ENCODE measurements around the gene FSTL3. TPM values are rescaled to one million over a fixed set of nuclear protein-coding genes. Genes with fewer than 3 reads are reported as not detected.

FSTL3 gene
- total and polyA plus RNA-seq, 10 of the 15 experiments (the other 5 are each of a cell fraction or from before 2014, with no cell fraction given): 0.42 to 13.5 (median 3.6) TPM

DNA sequence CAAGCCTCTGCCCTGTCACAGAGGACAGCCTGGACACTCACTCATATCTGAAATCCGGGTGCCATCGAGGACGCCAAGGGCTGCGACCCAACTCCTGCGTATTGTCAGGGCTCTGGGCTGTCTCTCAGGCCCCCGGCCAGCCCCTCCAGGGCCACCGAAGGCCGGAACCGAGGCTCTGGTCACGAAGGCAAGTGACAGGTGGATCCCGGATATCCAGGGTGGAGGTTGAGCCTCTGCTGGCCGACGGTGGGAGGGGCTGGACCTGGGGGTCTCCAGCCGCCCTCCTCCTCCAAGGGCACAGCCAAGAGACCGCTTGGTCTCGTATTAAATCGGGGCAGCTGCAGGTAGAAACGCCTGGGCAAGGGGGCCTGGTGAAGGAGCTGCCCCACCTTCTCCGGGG is 18.6 kb upstream of the FSTL3 start (continued):
- TF ChIP-seq ZNF687 (IDR thresholded peaks at IDR 0.05) (no peak), USF2 (IDR thresholded peaks at IDR 0.05; ENCODE audit: borderline replicate concordance, low read depth, low read length) (no peak), RB1 (IDR thresholded peaks at IDR 0.05; ENCODE audit: borderline replicate concordance) (no peak), ZNF274 (IDR thresholded peaks at IDR 0.05; ENCODE audit: insufficient read depth, insufficient read length) (no peak), POLR2A (IDR thresholded peaks at IDR 0.05; ENCODE audit: low read depth, low read length) (no peak), CBX5 (IDR thresholded peaks at IDR 0.05; ENCODE audit: low read depth) (no peak), SMC3 (IDR thresholded peaks at IDR 0.05; ENCODE audit: borderline replicate concordance, low read length) (no peak)

GRCh38 chr19:658059-658839 is 17.9 kb upstream of the FSTL3 start:
- no peak overlapping the region for H3K9ac ChIP-seq (ENCODE audit: control insufficient read depth, insufficient read depth, low read length)
- no TSS peak for BruUV-seq (replicated peaks)
- intact Hi-C loops (cut with micrococcal nuclease; ENCODE audit: unreplicated experiment): no loop called here
- H3K27me3 ChIP-seq (replicated peaks in 1 of 2; ENCODE audit: control insufficient read depth in 2 of 2, insufficient read depth in 2 of 2, low read length in 1 of 2): no peaks in the 10 kb centered on the region
- H4K20me1 ChIP-seq (ENCODE audit: control insufficient read depth, insufficient read depth): peaks cover 20% of the 10 kb centered on the region
- WGBS (ENCODE audit: insufficient coverage, insufficient replicate concordance, low lambda C conversion rate, missing lambda C conversion rate): 78% methylated on average over 28 of the region's 33 CpGs
- ChIA-PET SMC1A (ENCODE audit: uncharacterized antibody, unreplicated experiment) (no interaction called here), CTCF (no interaction called here), POLR2A (no interaction called here), RAD21 (ENCODE audit: unreplicated experiment) (no interaction called here)
- peaks cover 10% of the 10 kb centered on the region; the same call in 1 of the 2 replicates for H3K4me1 ChIP-seq (ENCODE audit: control insufficient read depth, insufficient read depth, low read length)
- no peaks in the 10 kb centered on the region for H3K9me3 ChIP-seq (replicated peaks; ENCODE audit: control insufficient read depth, insufficient read depth, low read length)
- H2AFZ ChIP-seq (ENCODE audit: control insufficient read depth, low read depth, low read length): no peak overlapping the region
- in situ Hi-C loops (cut with MboI): no loop called here
- H3K27ac ChIP-seq (ENCODE audit: control insufficient read depth, insufficient read depth): no peak overlapping the region
- H3K36me3 ChIP-seq (ENCODE audit: control insufficient read depth in 2 of 2, insufficient read depth in 2 of 2, low read length in 1 of 2): peaks cover 7 to 37% of the 10 kb centered on the region in 2 experiments
- peaks cover 92% of the 10 kb centered on the region for H3K79me2 ChIP-seq (ENCODE audit: control insufficient read depth, insufficient read depth, low read length)
- ATAC-seq (no peak), FAIRE-seq (no peak), DNase-seq (ENCODE audit: low read depth, low spot score) (no peak)
- H3K4me2 ChIP-seq (ENCODE audit: control insufficient read depth, insufficient read depth): peak overlapping the region; percentile 25; the same call in 1 of the 2 replicates
- no peak overlapping the region for H3K4me3 ChIP-seq
- TF ChIP-seq POLR2A (IDR thresholded peaks at IDR 0.05; ENCODE audit: low read depth, low read length) (peak; percentile 58), ASH2L (IDR thresholded peaks at IDR 0.05; ENCODE audit: borderline replicate concordance, low read depth) (no peak)

All from GM12878 (cell line).